GM12878 (cell line): ENCODE data around the gene AKAP8. TPM values are rescaled to one million over a fixed set of nuclear protein-coding genes. Genes with fewer than 3 reads are reported as not detected.
A peak's percentile ranks its signal among the peaks of the same experiment; 100 is the strongest.

Experiments used
- BHLHE40 ChIP-seq, 2 experiments: fragments of 450-650 bp in 1 of 2; IDR thresholded peaks; 2 replicates each; pipeline ENCODE4 v1.6.1; 2011 to 2017; ENCODE audit warnings: low read depth in 2 of 2, borderline replicate concordance in 1 of 2, improper control_type of control experiment in 1 of 2, low read length in 1 of 2, mild to moderate bottlenecking in 1 of 2
- CBX3 ChIP-seq: fragments of 200-600 bp; sonication (generic); IDR thresholded peaks from 2 replicates; pipeline ENCODE4 v1.6.1; 2016; ENCODE audit warnings: low read depth, borderline replicate concordance
- DPF2 ChIP-seq: fragments of 450-650 bp; IDR thresholded peaks from 2 replicates; pipeline ENCODE4 v1.6.1; 2017; ENCODE audit warnings: mild to moderate bottlenecking
- EP300 ChIP-seq, 2 experiments: fragments of 150-350 bp in 1 of 2; IDR thresholded peaks; 2 replicates each; pipeline ENCODE4 v1.6.1; 2011 to 2012; ENCODE audit warnings: low read depth in 2 of 2, low read length in 2 of 2, borderline replicate concordance in 1 of 2, improper control_type of control experiment in 1 of 2, inconsistent platforms in 1 of 2; ENCODE audit not compliant: control insufficient read depth in 1 of 2
- FOXM1 ChIP-seq: IDR thresholded peaks from 2 replicates; pipeline ENCODE4 v1.6.1; 2012; ENCODE audit warnings: low read depth, mild to moderate bottlenecking, inconsistent platforms, low read length, moderate library complexity
- GABPA ChIP-seq: IDR thresholded peaks from 2 replicates; pipeline ENCODE4 v1.6.1; 2014; ENCODE audit warnings: antibody characterized with exemption, low read depth, mild to moderate bottlenecking, inconsistent platforms
- IKZF1 ChIP-seq: fragments of 450-650 bp; conservative IDR thresholded peaks from 2 replicates; pipeline ENCODE4 v1.6.1; 2017; ENCODE audit warnings: antibody characterized with exemption, mild to moderate bottlenecking
- PML ChIP-seq: IDR thresholded peaks from 2 replicates; pipeline ENCODE4 v1.6.1; 2012; ENCODE audit warnings: low read length, inconsistent platforms
- RAD21 ChIP-seq: IDR thresholded peaks from 2 replicates; pipeline ENCODE4 v1.6.1; 2011; ENCODE audit warnings: mild to moderate bottlenecking, low read depth, low read length, moderate library complexity; ENCODE audit not compliant: insufficient read depth
- RAD51 ChIP-seq: fragments of 450-650 bp; IDR thresholded peaks from 2 replicates; pipeline ENCODE4 v1.6.1; 2016; ENCODE audit warnings: moderate library complexity, mild to moderate bottlenecking, inconsistent platforms
- RBBP5 ChIP-seq: fragments of 200-600 bp; sonication (generic); conservative IDR thresholded peaks from 2 replicates; pipeline ENCODE4 v1.6.1; 2016
- SREBF1 ChIP-seq: IDR thresholded peaks from 2 replicates; pipeline ENCODE4 v1.6.1; 2012; ENCODE audit warnings: mild to moderate bottlenecking, low read length
- STAT3 ChIP-seq: IDR thresholded peaks from 2 replicates; pipeline ENCODE4 v1.6.1; 2011; ENCODE audit warnings: low read depth, low read length, improper control_type of control experiment
- SUZ12 ChIP-seq: fragments of 200-600 bp; sonication (generic); IDR thresholded peaks from one replicate; pipeline ENCODE4 v1.6.1; 2018; ENCODE audit warnings: antibody characterized with exemption, mild to moderate bottlenecking; ENCODE audit not compliant: unreplicated experiment
- WRNIP1 ChIP-seq: IDR thresholded peaks from 2 replicates; pipeline ENCODE4 v1.6.1; 2011; ENCODE audit warnings: low read depth, low read length, improper control_type of control experiment, borderline replicate concordance
- ZNF24 ChIP-seq: fragments of 450-650 bp; IDR thresholded peaks from 2 replicates; pipeline ENCODE4 v1.6.1; 2017; ENCODE audit warnings: antibody characterized with exemption, mild to moderate bottlenecking
- polyA plus RNA-seq, 11 experiments: library from polyadenylated mRNA; depleted of rRNA in 4 of 11; unstranded in 6 of 11; stranded (reverse) in 5 of 11; fragments of >200 nt; fragmentation: Nextera tagmentation in 4 of 11; fragmentation: Illumina TruSeq in 1 of 11; extraction: Ambion mirVana in 4 of 11; extraction: Trizol in 1 of 11; gene quantifications; 1 replicate in 1 of 11; 2 replicates in 10 of 11; pipeline versions ENCODE4 v1.2.1 to v1.2.3, GENCODE V29; 2011 to 2016; ENCODE audit warnings: inconsistent platforms in 2 of 11, missing spikeins in 2 of 11, low read depth in 1 of 11
- total RNA-seq, 4 experiments: library from RNA; depleted of rRNA in 3 of 4; stranded (reverse); fragments of >200 nt in 3 of 4; fragmentation: Illumina TruSeq in 1 of 4; extraction: Trizol in 1 of 4; gene quantifications; 2 replicates each; pipeline versions ENCODE4 v1.2.1 to v1.2.3, GENCODE V29; 2013 to 2021
- TF ChIP-seq, protein P1 (sequence below): IDR thresholded peaks from 2 replicates; pipeline ENCODE4 v1.6.1; 2011; ENCODE audit warnings: mild to moderate bottlenecking, low read depth, low read length, moderate library complexity; ENCODE audit not compliant: insufficient replicate concordance
- TF ChIP-seq, protein P2 (sequence below): fragments of 450-650 bp; conservative IDR thresholded peaks from 2 replicates; pipeline ENCODE4 v1.6.1; 2017; ENCODE audit warnings: mild to moderate bottlenecking, moderate library complexity
- TF ChIP-seq, protein P3 (sequence below): fragments of 450-650 bp; IDR thresholded peaks from 2 replicates; pipeline ENCODE4 v1.6.1; 2018; ENCODE audit warnings: mild to moderate bottlenecking, low read depth, moderate library complexity; ENCODE audit not compliant: partially characterized antibody
- TF ChIP-seq, protein P4 (sequence below): fragments of 450-650 bp; IDR thresholded peaks from 2 replicates; pipeline ENCODE4 v1.6.1; 2017; ENCODE audit warnings: mild to moderate bottlenecking, low read depth, inconsistent platforms; ENCODE audit not compliant: poor library complexity, severe bottlenecking
- TF ChIP-seq, protein P5 (sequence below): IDR thresholded peaks from 2 replicates; pipeline ENCODE4 v1.6.1; 2012; ENCODE audit warnings: low read depth, low read length, improper control_type of control experiment

The AKAP8 gene
- total and polyA plus RNA-seq, 10 of the 15 experiments (the other 5 are each of a cell fraction or from before 2014, with no cell fraction given): 5.3 to 57.7 (median 20.6) TPM

DNA sequence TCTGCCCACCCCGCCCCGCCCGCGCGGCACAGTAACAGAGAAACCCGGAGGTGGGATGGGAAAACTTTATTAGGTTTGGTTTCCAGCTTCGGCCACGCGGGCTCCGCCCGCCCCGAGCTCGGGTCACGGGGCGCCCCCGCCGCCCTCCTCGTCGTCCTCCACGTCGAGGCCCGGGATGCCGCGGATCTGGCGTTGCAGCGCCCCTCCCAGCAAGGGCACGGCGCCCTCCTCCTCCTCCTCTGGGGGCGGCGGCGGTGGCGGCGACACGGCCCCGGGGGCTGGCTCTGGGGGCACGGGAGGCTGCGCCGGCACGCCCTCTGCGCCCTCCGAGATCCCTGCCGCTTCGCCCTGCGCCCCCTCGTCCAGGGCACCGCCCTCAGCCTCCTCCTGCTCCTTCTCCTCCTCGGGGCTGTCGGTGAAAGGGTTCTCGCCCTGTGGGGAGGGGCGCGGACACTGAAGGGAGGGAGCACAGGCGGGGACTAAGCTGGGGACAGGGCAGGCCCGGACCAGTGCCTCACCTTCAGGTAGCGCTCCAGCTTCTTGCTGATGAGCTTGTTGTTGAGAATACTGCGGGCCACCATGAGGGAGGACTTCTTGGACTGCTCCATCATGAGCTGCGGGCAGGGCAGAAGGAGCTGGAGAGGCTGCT, 536 bp upstream of the AKAP8 start (continued):
- TF ChIP-seq BHLHE40 (IDR thresholded peaks at IDR 0.05; ENCODE audit: borderline replicate concordance in 1 of 2, low read depth in 2 of 2, low read length in 1 of 2): peak in 1 of 2 experiments; percentile 80; a peak in 2 of 4 replicates
- TF ChIP-seq WRNIP1: no peak
- no peak for TF ChIP-seq GABPA
- TF ChIP-seq, protein P1, sequence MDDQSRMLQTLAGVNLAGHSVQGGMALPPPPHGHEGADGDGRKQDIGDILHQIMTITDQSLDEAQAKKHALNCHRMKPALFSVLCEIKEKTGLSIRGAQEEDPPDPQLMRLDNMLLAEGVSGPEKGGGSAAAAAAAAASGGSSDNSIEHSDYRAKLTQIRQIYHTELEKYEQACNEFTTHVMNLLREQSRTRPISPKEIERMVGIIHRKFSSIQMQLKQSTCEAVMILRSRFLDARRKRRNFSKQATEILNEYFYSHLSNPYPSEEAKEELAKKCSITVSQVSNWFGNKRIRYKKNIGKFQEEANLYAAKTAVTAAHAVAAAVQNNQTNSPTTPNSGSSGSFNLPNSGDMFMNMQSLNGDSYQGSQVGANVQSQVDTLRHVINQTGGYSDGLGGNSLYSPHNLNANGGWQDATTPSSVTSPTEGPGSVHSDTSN: no peak
- no peak for TF ChIP-seq RAD21
- no peak for TF ChIP-seq RAD51
- no peak for TF ChIP-seq FOXM1
- no peak for TF ChIP-seq STAT3
- no peak for TF ChIP-seq EP300 (IDR thresholded peaks at IDR 0.05; ENCODE audit: borderline replicate concordance in 1 of 2, control insufficient read depth in 1 of 2, low read depth in 2 of 2, low read length in 2 of 2)
- TF ChIP-seq SUZ12: no peak
- TF ChIP-seq RBBP5: no peak
- TF ChIP-seq PML: no peak
- TF ChIP-seq DPF2: peak; percentile 11
- TF ChIP-seq, protein P2, sequence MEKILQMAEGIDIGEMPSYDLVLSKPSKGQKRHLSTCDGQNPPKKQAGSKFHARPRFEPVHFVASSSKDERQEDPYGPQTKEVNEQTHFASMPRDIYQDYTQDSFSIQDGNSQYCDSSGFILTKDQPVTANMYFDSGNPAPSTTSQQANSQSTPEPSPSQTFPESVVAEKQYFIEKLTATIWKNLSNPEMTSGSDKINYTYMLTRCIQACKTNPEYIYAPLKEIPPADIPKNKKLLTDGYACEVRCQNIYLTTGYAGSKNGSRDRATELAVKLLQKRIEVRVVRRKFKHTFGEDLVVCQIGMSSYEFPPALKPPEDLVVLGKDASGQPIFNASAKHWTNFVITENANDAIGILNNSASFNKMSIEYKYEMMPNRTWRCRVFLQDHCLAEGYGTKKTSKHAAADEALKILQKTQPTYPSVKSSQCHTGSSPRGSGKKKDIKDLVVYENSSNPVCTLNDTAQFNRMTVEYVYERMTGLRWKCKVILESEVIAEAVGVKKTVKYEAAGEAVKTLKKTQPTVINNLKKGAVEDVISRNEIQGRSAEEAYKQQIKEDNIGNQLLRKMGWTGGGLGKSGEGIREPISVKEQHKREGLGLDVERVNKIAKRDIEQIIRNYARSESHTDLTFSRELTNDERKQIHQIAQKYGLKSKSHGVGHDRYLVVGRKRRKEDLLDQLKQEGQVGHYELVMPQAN: peak; percentile 85
- TF ChIP-seq SREBF1: no peak
- TF ChIP-seq CBX3: no peak
- TF ChIP-seq IKZF1: peak; percentile 87
- TF ChIP-seq ZNF24: 0 out of 2 replicates have a peak, but pooled peaks have one; percentile 26
- TF ChIP-seq, protein P3, sequence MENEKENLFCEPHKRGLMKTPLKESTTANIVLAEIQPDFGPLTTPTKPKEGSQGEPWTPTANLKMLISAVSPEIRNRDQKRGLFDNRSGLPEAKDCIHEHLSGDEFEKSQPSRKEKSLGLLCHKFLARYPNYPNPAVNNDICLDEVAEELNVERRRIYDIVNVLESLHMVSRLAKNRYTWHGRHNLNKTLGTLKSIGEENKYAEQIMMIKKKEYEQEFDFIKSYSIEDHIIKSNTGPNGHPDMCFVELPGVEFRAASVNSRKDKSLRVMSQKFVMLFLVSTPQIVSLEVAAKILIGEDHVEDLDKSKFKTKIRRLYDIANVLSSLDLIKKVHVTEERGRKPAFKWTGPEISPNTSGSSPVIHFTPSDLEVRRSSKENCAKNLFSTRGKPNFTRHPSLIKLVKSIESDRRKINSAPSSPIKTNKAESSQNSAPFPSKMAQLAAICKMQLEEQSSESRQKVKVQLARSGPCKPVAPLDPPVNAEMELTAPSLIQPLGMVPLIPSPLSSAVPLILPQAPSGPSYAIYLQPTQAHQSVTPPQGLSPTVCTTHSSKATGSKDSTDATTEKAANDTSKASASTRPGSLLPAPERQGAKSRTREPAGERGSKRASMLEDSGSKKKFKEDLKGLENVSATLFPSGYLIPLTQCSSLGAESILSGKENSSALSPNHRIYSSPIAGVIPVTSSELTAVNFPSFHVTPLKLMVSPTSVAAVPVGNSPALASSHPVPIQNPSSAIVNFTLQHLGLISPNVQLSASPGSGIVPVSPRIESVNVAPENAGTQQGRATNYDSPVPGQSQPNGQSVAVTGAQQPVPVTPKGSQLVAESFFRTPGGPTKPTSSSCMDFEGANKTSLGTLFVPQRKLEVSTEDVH: no peak
- TF ChIP-seq, protein P4, sequence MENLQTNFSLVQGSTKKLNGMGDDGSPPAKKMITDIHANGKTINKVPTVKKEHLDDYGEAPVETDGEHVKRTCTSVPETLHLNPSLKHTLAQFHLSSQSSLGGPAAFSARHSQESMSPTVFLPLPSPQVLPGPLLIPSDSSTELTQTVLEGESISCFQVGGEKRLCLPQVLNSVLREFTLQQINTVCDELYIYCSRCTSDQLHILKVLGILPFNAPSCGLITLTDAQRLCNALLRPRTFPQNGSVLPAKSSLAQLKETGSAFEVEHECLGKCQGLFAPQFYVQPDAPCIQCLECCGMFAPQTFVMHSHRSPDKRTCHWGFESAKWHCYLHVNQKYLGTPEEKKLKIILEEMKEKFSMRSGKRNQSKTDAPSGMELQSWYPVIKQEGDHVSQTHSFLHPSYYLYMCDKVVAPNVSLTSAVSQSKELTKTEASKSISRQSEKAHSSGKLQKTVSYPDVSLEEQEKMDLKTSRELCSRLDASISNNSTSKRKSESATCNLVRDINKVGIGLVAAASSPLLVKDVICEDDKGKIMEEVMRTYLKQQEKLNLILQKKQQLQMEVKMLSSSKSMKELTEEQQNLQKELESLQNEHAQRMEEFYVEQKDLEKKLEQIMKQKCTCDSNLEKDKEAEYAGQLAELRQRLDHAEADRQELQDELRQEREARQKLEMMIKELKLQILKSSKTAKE: no peak
- TF ChIP-seq, protein P5, sequence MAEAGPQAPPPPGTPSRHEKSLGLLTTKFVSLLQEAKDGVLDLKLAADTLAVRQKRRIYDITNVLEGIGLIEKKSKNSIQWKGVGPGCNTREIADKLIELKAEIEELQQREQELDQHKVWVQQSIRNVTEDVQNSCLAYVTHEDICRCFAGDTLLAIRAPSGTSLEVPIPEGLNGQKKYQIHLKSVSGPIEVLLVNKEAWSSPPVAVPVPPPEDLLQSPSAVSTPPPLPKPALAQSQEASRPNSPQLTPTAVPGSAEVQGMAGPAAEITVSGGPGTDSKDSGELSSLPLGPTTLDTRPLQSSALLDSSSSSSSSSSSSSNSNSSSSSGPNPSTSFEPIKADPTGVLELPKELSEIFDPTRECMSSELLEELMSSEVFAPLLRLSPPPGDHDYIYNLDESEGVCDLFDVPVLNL: no peak
